NCI-H524 treated with DMSO at 0.1 percent for 48 hours (cell line): ENCODE data around the gene INPP5D.

ENCODE experiments used
- DNase-seq: peaks from one replicate; lab custom pipeline; 2025; lab: John Stamatoyannopoulos, UW

INPP5D gene

DNA sequence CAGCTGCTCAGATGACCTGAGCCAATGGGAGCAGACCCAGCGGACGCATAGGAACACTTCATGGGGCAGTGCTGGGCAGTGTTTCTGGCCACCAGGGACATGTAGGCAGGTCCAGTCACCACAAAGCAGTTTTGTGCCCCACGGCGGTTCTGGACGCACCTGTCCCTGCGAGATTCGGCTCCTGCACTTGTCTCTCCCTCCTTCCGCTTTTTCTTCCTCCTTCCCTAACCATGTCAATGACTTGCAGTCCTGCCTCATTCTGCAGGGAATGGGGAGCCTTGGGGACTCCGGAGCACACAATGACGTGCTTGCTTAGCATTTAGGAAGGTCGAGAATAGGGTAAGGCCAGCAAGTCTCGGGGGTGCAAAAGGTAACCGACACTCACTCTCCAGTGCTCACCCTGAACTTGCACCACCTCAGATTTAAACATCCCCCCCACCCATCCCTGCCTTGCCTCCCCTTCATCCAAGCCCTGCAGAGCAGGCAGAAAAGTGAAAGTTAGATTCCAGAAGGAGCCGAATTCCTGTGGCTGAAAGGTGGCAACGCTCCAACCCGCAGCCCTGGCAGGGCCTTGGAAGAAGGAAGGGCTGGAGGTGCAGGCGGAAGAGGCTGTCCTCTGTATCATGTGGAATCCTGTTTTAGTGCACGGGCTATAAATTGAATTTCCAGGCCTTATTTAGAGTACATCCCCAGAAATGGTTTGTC is 150.9 kb downstream of the INPP5D start:
- no peak for DNase-seq

DNA sequence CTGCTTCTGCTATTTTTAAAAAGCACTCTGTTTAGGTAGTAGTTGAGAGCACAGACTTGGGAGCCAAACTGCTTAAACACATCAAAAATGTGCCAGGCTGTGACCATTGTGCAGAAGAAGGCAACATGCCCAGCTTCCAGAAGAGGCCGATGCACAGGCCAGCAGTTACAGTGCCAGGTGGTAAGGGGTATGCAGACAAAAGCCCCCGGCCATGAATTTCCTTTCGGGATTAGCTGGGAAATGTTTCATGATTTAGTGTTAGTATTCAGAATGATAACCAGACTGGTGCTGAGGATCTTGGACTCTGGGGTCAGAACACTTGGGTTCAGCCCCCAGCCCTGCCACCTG is 151.4 kb downstream of the INPP5D start:
- DNase-seq = no peak

DNA sequence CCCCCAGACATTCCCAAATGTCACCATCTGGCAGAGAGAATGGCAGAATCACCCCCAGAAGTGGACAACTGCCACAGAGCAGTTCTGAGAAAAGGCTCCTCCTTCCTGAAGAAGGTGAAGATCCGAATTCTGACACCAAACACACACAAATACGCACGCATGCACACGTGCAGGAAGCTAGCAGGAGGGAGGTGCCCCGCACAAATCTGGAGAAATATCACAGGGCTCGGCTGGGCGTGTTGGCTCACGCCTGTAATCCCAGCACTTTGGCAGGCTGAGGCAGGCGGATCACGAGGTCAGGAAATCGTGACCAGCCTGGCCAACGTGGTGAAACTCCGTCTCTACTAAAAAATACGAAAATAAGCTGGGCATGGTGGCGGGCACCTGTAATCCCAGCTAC is 152.9 kb downstream of the INPP5D start:
- no peak for DNase-seq

GRCh38 chr2:233213975-233214374 is 153.8 kb downstream of the INPP5D start:
- DNase-seq = no peak

DNA sequence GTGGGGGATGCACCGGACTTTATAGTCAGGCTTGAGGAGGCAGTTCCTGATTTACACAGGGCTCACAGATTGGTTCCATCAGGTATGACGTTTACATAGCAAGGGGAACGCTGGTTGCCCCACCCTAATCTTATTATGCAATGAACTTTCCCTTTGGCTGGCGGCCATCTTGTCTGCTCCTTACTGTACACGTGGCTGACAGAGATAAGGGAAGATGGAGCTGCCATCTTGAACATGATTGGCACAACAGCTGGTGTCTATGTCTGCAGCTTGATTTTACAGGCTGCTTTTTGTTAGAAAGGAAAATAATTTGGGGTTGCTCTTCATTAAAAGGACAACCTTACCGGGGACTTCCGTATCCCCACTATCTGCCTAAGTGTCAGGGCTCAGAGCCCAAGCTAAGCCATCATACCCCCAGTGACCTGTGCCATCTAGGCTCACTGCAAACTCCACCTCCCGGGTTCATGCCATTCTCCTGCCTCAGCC is 157.8 kb downstream of the INPP5D start:
- no peak for DNase-seq

- DNase-seq = no peak
Measured at GRCh38 chr2:233218836-233219235, 158.7 kb downstream of the INPP5D start.

- DNase-seq = no peak
Measured at GRCh38 chr2:233219848-233220247, 159.7 kb downstream of the INPP5D start.

- no peak for DNase-seq
Measured at GRCh38 chr2:233221378-233222063, 161.4 kb downstream of the INPP5D start.

- DNase-seq = no peak
Measured at GRCh38 chr2:233223059-233223894, 163.1 kb downstream of the INPP5D start.

GRCh38 chr2:233225230-233226068 is 165.3 kb downstream of the INPP5D start:
- no peak for DNase-seq

GRCh38 chr2:233226511-233227031 is 166.4 kb downstream of the INPP5D start:
- DNase-seq = no peak

DNA sequence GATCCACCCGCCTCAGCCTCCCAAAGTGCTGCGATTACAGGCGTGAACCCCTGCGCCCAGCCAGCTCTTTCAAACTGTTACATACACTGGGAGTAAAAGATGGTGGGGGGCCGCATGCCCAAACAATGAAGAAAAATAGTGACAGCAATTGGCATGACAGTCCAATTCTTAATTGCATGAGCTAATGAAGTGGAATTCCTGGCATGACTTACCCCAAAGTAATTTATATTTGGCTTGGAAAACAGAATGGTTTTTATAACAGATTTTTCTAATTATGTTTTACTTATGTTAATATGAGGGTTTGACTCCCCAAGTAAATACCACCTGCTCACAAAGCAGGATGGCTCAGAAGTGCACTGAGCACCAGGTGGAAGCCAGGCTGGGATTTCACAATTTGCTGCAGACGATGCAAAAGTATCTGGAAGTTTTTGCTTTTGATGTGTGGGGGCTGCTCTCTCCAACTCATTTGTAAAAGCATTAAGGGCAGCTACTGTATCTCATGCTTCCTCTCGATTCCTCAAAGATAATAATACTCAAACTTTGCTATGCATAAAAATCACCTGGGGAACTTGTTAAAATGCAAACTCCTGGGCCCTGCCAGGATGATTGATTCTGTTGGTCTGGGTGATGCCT is 167.3 kb downstream of the INPP5D start:
- no peak for DNase-seq

DNA sequence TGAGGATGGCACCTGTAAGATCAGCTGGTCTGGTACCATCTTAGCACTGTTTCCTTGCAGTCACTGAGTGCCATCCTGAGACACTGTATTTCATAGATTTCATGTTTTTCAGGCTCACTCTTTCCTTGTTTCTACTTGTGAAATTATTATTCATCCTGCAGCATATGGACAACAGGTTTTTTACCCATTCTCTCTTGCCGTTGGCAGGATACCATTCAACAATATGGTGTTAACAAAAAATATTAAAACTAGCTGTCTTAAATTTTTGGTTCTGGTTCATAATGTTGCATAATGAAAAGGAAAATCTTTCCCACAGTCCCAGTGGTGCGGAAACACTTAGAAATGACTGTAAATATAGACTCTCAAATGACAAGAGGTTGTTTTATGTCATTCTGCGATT is 168.2 kb downstream of the INPP5D start:
- no peak for DNase-seq

- DNase-seq = no peak
Measured at GRCh38 chr2:233233618-233234230, 173.6 kb downstream of the INPP5D start.

GRCh38 chr2:233234264-233234663 is 174.1 kb downstream of the INPP5D start:
- no peak for DNase-seq

DNA sequence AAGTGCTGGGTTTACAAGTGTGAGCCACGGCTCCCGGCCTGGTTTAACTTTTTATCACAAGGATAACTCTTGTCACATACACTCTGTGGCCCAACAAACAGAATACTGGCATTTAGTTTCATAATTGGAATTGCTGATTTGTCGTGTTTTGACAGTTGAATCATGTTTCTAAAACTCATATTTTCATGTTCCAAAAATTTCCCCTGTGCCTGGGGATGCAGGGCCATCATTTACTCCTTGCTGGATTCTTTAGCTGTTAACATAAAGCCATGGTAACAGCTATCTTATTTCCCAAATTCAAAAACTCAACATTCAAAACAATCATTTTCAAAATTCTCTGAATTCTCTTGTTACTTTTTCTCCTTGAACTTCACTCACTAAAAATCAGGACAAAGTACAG is 174.9 kb downstream of the INPP5D start:
- DNase-seq = no peak

DNA sequence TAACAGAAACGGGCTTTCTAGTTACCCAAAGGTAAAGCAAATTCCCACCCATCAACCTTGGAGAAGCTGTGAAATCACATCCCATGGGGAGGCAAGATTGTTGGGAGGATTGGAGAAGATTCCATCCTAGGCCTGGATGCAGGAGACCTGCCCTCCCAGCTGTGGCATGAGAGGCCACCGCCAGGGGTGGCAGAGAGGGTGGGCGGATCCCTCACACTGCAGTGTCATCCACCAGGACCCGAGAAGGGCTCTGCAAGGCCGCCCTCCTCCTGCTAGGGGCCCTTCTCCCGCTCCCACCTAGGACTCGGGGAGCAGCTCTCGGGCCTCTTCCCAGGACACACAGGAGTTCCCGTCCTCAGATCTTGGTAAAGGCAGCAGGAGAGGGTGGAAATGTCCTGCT is 175.8 kb downstream of the INPP5D start:
- no peak for DNase-seq

DNA sequence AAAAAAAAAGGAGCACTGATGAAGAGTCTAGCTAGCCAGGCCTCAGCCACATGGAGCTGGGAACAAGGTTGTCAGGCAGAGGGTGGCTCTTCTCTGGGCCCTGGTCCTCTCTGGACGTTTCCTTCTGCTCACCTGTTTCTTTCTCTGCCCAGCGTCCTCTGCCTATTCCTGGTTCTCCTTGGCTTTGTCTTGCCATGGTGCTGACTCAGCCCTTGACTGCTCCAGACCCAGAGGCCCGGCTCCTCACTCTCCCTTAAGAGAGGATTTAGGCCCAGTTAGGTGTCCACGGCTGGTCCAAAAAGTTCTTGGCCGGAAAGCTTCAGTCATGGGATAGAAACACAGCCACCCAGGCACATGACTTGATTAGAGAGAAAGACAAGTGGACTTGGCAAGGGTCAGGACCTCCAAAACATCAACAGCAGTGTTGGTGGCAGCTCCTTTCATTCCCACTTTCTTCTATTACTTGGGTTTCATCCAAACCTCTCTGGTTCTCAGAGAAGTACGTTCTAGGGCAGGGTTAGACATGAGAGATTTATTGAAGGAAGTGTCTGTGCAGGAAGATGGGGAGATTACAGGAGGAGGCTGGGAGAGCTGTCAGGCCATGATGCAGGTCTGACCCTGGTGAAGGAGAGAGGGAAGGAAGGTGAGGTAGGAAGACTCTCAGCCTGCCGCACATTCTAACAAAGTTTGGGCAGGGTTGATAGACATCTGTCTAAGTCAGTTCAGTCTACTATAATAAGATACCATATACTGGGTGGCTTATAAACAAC is 176.9 kb downstream of the INPP5D start:
- DNase-seq = no peak

DNA sequence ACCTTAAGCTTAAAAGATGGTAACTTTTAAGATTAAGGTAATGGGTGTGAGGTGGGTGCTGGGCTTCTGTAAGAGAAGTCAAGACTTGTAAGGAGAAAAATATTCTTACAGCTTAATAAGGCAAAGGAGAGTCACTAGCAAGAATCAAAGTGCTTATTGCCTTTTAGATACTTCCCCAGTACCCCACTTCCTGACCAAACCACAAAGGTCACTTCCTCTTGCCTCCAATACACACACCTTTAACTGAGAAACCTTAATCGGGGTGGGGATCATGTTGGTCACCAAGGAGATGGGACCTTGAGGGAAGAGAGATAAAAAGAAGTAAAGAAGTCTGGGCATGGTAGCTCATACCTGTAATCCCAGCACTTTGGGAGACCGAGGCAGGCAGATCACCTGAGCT is 180.8 kb downstream of the INPP5D start:
- no peak for DNase-seq

- no peak for DNase-seq
Measured at GRCh38 chr2:233241803-233242202, 181.7 kb downstream of the INPP5D start.
